Activated CD4-positive, alpha-beta T cell treated with anti-CD3 and anti-CD28 coated beads, Interleukin-2, amount 50 U/mL, for 16 hours (primary cell): ENCODE measurements around the gene DZANK1.
"Not testable (repeated sequence)": the region's sequence is repeated elsewhere in the genome, so short reads cannot be mapped to it uniquely, and the experiment has no call there.

ENCODE experiments used
- DNase-seq: peaks from one replicate; pipeline ENCODE4 v3.0.0-alpha.2; 2020

Gene DZANK1

DNA sequence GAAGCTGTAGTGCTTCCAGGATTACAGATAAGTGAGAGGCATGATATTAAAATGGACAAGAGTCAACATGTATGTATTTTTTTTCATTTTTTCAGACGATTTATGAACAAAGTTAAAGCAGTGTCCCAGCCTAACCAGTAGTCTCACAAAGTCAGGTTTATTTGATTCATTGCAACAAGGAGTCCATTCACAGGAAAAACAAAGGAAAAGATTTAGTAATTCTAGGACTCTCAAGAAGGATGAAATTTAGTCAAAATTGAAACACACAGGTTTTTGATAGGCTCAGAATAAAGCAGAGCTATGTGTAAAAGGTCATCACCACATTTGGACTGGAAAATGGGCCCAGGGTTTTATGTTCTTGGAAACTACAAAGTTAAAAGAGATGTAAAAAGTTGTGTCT lies 94.5 kb downstream of the DZANK1 start:
- DNase-seq, result no peak

- DNase-seq, result no peak
Observed at GRCh38 chr20:18364768-18365167, 102.1 kb downstream of the DZANK1 start.

DNA sequence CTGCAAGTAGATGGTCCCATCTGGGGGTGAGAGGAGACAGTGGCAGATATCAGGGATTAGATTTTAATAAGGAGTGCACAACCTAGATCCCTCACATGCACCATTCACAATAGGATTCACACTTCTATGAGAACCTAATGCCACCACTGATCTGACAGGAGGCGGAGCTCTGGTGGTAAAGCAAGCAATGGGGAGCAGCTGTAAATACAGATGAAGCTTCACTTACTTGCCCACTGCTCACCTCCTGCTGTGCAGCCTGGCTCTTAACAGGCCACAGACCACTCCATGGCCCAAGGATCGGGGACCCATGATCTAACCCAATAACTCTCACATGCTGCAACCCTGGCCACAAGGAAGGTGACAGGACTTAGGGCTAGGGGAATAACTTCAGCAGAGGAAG lies 103.1 kb downstream of the DZANK1 start:
- DNase-seq, result no peak

DNA sequence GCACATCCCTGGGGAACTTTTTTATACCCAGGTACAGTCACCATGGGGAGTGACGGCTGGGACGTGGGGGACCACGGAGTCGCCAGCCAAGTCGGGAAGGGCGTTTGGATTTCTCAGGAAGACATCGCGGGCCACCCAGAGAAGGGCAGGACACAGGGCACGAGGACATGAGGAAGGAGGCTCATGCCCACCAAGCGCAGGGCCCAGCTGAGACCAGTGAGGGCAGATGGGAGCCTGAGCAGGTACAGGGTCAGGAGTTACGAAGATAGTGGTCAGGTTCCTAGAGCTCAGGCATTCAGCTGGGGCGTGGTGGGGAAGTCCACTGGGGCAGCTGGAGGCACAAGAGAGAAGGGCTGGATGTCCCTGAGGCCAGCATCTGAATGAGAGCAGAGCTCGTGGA lies 103.9 kb downstream of the DZANK1 start:
- DNase-seq, result no peak

- DNase-seq, result no peak
Observed at GRCh38 chr20:18361678-18362077, 105.2 kb downstream of the DZANK1 start.

DNA sequence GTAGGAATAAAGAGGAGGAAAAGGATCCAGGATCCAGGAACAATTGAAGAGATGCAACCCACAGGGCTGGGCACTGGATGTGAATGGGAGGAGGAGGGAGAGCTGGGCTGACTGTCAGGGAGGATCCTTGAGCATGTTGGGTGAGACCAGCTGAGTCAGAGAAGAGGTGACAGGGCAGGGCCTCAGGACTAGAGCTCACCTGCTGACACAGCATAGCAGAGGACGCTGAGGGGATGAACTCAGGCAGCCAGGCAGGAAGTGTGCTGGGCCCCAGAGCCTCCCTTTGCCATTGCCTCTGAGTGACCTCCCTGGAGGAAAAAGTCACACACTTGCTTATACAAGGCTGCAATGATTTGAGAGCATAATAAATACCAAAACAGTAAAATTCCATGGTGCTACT lies 106.2 kb downstream of the DZANK1 start:
- DNase-seq, result no peak

GRCh38 chr20:18359854-18360253 lies 107.0 kb downstream of the DZANK1 start:
- no peak for DNase-seq

- DNase-seq, result not testable (repeated sequence)
Observed at GRCh38 chr20:18349749-18350148, 117.1 kb downstream of the DZANK1 start.
